HFFc6 (cell line): ENCODE results near the gene CABS1. TPM values are rescaled to one million over a fixed set of nuclear protein-coding genes. Genes with fewer than 3 reads are reported as not detected.

Experiments
- DNase-seq: peaks from one replicate; pipeline ENCODE4 v3.0.0-alpha.2; 2018
- H3K27ac Mint-ChIP-seq: 2 replicates; pipeline ENCODE4 v1.8.0; 2020; ENCODE audit warnings: mild to moderate bottlenecking, mixed read lengths
- H3K27me3 Mint-ChIP-seq: 2 replicates; pipeline ENCODE4 v1.8.0; 2021; ENCODE audit warnings: mild to moderate bottlenecking, moderate library complexity, mixed read lengths; ENCODE audit not compliant: insufficient read depth
- H3K36me3 Mint-ChIP-seq: 2 replicates; pipeline ENCODE4 v1.8.0; 2021; ENCODE audit warnings: low read depth, mixed read lengths
- H3K4me1 Mint-ChIP-seq: 2 replicates; pipeline ENCODE4 v1.8.0; 2020; ENCODE audit warnings: low read depth, mixed read lengths
- H3K4me3 Mint-ChIP-seq: 2 replicates; pipeline ENCODE4 v1.8.0; 2020; ENCODE audit warnings: mild to moderate bottlenecking, moderate library complexity, mixed read lengths
- H3K9me3 Mint-ChIP-seq: 2 replicates; pipeline ENCODE4 v1.8.0; 2020; ENCODE audit warnings: mild to moderate bottlenecking, mixed read lengths
- total RNA-seq, 6 experiments: library from RNA; stranded (reverse); fragmentation: NEBNext Ultra II Directional; extraction: Animal tissue kit (Norgen Biotek cat#: 25700); gene quantifications; 2 replicates in 1 of 6; 3 replicates in 5 of 6; pipeline ENCODE4 v1.2.3, GENCODE V29; 2021
- TF ChIP-seq, protein P1 (sequence below): fragments of 200-600 bp; sonication (generic); IDR thresholded peaks from 2 replicates; pipeline ENCODE4 v1.5.0; 2021; ENCODE audit warnings: antibody characterized with exemption, mild to moderate bottlenecking

The CABS1 gene
- total RNA-seq, 6 experiments from 2014 or later, result not detected

DNA sequence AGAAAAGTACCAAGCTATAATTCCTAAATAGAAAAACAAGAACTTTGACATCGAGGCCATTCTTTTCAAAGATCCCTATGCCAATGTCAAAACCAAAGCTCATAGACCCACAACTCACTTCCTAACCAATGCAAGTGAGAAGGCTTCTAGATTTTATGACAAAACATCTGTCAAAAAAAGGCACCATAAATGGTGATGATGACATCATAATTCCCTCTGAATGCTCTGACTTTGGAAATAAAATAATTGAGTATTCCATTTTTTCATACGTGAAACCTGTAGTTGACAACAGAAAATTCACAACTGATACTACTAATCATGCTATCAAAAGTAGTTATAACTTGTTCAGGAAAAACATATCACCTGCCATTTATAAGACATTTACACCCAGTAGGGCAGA lies 8.7 kb upstream of the CABS1 start:
- no peak overlapping the region for H3K4me3 Mint-ChIP-seq
- TF ChIP-seq, protein P1, sequence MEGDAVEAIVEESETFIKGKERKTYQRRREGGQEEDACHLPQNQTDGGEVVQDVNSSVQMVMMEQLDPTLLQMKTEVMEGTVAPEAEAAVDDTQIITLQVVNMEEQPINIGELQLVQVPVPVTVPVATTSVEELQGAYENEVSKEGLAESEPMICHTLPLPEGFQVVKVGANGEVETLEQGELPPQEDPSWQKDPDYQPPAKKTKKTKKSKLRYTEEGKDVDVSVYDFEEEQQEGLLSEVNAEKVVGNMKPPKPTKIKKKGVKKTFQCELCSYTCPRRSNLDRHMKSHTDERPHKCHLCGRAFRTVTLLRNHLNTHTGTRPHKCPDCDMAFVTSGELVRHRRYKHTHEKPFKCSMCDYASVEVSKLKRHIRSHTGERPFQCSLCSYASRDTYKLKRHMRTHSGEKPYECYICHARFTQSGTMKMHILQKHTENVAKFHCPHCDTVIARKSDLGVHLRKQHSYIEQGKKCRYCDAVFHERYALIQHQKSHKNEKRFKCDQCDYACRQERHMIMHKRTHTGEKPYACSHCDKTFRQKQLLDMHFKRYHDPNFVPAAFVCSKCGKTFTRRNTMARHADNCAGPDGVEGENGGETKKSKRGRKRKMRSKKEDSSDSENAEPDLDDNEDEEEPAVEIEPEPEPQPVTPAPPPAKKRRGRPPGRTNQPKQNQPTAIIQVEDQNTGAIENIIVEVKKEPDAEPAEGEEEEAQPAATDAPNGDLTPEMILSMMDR, result no peak
- no peaks in the 10 kb centered on the region for H3K4me1 Mint-ChIP-seq
- H3K27me3 Mint-ChIP-seq, result no peaks in the 10 kb centered on the region
- no peaks in the 10 kb centered on the region for H3K36me3 Mint-ChIP-seq
- H3K9me3 Mint-ChIP-seq, result peaks cover 42% of the 10 kb centered on the region
- no peak for DNase-seq
- no peak overlapping the region for H3K27ac Mint-ChIP-seq

- TF ChIP-seq, protein P1, result no peak
- Mint-ChIP-seq H3K4me3 (no peak overlapping the region), H3K36me3 (no peaks in the 10 kb centered on the region), H3K27me3 (no peaks in the 10 kb centered on the region), H3K9me3 (peaks cover 9% of the 10 kb centered on the region), H3K27ac (no peak overlapping the region), H3K4me1 (no peaks in the 10 kb centered on the region)
- no peak for DNase-seq
Observed at GRCh38 chr4:70336043-70336442, 1.3 kb downstream of the CABS1 start.

- TF ChIP-seq, protein P1, result no peak
- Mint-ChIP-seq H3K27me3 (no peaks in the 10 kb centered on the region), H3K4me3 (no peak overlapping the region), H3K9me3 (peaks cover 18% of the 10 kb centered on the region), H3K36me3 (no peaks in the 10 kb centered on the region), H3K4me1 (no peaks in the 10 kb centered on the region), H3K27ac (no peak overlapping the region)
- no peak for DNase-seq
Observed at GRCh38 chr4:70337886-70338420, 3.2 kb downstream of the CABS1 start.

GRCh38 chr4:70356185-70356584 lies 21.4 kb downstream of the CABS1 start:
- H3K4me1 Mint-ChIP-seq, result no peaks in the 10 kb centered on the region
- H3K36me3 Mint-ChIP-seq, result no peaks in the 10 kb centered on the region
- TF ChIP-seq, protein P1, result no peak
- H3K9me3 Mint-ChIP-seq, result peaks cover 34% of the 10 kb centered on the region
- no peak overlapping the region for H3K4me3 Mint-ChIP-seq
- no peak overlapping the region for H3K27ac Mint-ChIP-seq
- no peaks in the 10 kb centered on the region for H3K27me3 Mint-ChIP-seq
- DNase-seq, result no peak

- TF ChIP-seq, protein P1, result no peak
- Mint-ChIP-seq H3K36me3 (no peaks in the 10 kb centered on the region), H3K27me3 (no peaks in the 10 kb centered on the region), H3K9me3 (peaks cover 25% of the 10 kb centered on the region), H3K4me3 (no peak overlapping the region), H3K4me1 (no peaks in the 10 kb centered on the region), H3K27ac (no peak overlapping the region)
- DNase-seq, result no peak
Observed at GRCh38 chr4:70359115-70359661, 24.4 kb downstream of the CABS1 start.

DNA sequence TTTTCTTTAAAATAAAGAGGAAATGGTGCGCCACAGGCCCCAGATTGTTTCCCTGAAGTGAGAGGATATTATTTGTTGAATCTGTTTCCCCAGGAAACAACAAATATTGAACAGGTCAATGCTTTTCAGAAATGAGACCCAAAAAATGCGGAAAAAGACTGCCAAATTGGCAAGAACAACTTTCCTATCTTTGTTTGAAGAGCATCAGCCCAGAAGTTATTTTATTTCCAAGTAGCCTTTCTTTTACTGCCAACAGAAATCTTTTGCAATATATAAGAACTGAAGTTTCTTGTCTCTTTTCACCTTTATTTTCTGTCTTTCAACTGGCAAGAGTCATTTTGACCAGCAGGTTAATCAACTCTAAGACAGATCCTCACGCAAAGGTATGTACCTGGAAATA lies 25.7 kb downstream of the CABS1 start, which contains the start of gene SMR3A:
SMR3A (plus strand) TSS at position 301 of the 400 bp plus-strand sequence. CDS start 1,356 bp downstream, outside the sequence.
- Mint-ChIP-seq H3K36me3 (no peaks in the 10 kb centered on the region), H3K9me3 (peaks cover 22% of the 10 kb centered on the region), H3K4me1 (no peaks in the 10 kb centered on the region), H3K27ac (no peak within 1 kb of the TSS), H3K4me3 (no peak within 1 kb of the TSS), H3K27me3 (no peaks in the 10 kb centered on the region)
- DNase-seq, result no peak
- TF ChIP-seq, protein P1, result no peak
